HepG2 (cell line): ENCODE measurements around the gene RPTOR. TPM values are rescaled to one million over a fixed set of nuclear protein-coding genes. Genes with fewer than 3 reads are reported as not detected.

Experiments
- DNMT3B ChIP-seq: conservative IDR thresholded peaks from 2 replicates; pipeline ENCODE4 v1.6.1; 2016; ENCODE audit warnings: missing biosample characterization, control low read depth
- EEA1 ChIP-seq: sonication (generic); formaldehyde crosslinking; IDR thresholded peaks from 2 replicates; pipeline ENCODE4 v1.5.1; 2020; ENCODE audit warnings: mild to moderate bottlenecking, missing genetic modification reagents, borderline replicate concordance
- EED ChIP-seq: sonication (generic); formaldehyde crosslinking; IDR thresholded peaks from 2 replicates; pipeline ENCODE4 v1.5.0; 2020; ENCODE audit warnings: mild to moderate bottlenecking, missing genetic modification reagents
- HMG20B ChIP-seq: conservative IDR thresholded peaks from 2 replicates; pipeline ENCODE4 v1.6.1; 2016; ENCODE audit warnings: missing genetic modification reagents, missing compliant biosample characterization
- IRX3 ChIP-seq: sonication (generic); formaldehyde crosslinking; IDR thresholded peaks from 2 replicates; pipeline ENCODE4 v1.8.1; 2023; ENCODE audit warnings: mild to moderate bottlenecking, low read depth, missing genetic modification reagents, borderline replicate concordance
- MEIS2 ChIP-seq: sonication (generic); formaldehyde crosslinking; IDR thresholded peaks from 2 replicates; pipeline ENCODE4 v1.9.0; 2021; ENCODE audit warnings: mild to moderate bottlenecking, missing genetic modification reagents
- NFE2L2 ChIP-seq: fragments of 150-350 bp; IDR thresholded peaks from 2 replicates; pipeline ENCODE4 v1.6.1; 2014; ENCODE audit warnings: low read length
- NFKBIZ ChIP-seq: IDR thresholded peaks from 2 replicates; pipeline ENCODE4 v1.6.1; 2018; ENCODE audit warnings: missing genetic modification reagents, missing compliant biosample characterization
- PHF8 ChIP-seq: sonication (generic); formaldehyde crosslinking; IDR thresholded peaks from 2 replicates; pipeline ENCODE4 v1.5.0; 2020; ENCODE audit warnings: missing genetic modification reagents
- POGZ ChIP-seq: sonication (generic); formaldehyde crosslinking; IDR thresholded peaks from 2 replicates; pipeline ENCODE4 v1.4.0; 2020; ENCODE audit warnings: mild to moderate bottlenecking, missing genetic modification reagents
- RAD21 ChIP-seq: fragments of 450-650 bp; formaldehyde crosslinking; IDR thresholded peaks from 2 replicates; pipeline ENCODE4 v1.5.0; 2020; ENCODE audit warnings: mild to moderate bottlenecking
- REXO4 ChIP-seq: sonication (generic); formaldehyde crosslinking; IDR thresholded peaks from 2 replicates; pipeline ENCODE4 v1.8.0; 2022; ENCODE audit warnings: missing genetic modification reagents, mild to moderate bottlenecking, borderline replicate concordance
- RFXAP ChIP-seq: sonication (generic); formaldehyde crosslinking; IDR thresholded peaks from 2 replicates; pipeline ENCODE4 v1.4.0; 2020; ENCODE audit warnings: missing genetic modification reagents, borderline replicate concordance
- RNF2 ChIP-seq: fragments of 450-650 bp; conservative IDR thresholded peaks from 2 replicates; pipeline ENCODE4 v1.6.1; 2016; ENCODE audit warnings: low read depth
- SATB2 ChIP-seq: sonication (generic); formaldehyde crosslinking; IDR thresholded peaks from 2 replicates; pipeline ENCODE4 v1.5.0; 2020; ENCODE audit warnings: missing genetic modification reagents
- SMAD1 ChIP-seq: sonication (generic); formaldehyde crosslinking; IDR thresholded peaks from 2 replicates; pipeline ENCODE4 v1.4.0; 2020; ENCODE audit warnings: missing genetic modification reagents, low read depth, mild to moderate bottlenecking, borderline replicate concordance
- SP2 ChIP-seq: sonication (generic); formaldehyde crosslinking; IDR thresholded peaks from 2 replicates; pipeline ENCODE4 v1.5.1; 2020; ENCODE audit warnings: mild to moderate bottlenecking, missing genetic modification reagents
- SPEN ChIP-seq: sonication (generic); formaldehyde crosslinking; IDR thresholded peaks from 2 replicates; pipeline ENCODE4 v1.5.1; 2020; ENCODE audit warnings: low read depth, mild to moderate bottlenecking, missing genetic modification reagents
- TAF1 ChIP-seq: sonication (generic); formaldehyde crosslinking; IDR thresholded peaks from 2 replicates; pipeline ENCODE4 v1.4.0; 2020; ENCODE audit warnings: missing genetic modification reagents
- TBL1XR1 ChIP-seq: fragments of 150-350 bp; IDR thresholded peaks from 2 replicates; pipeline ENCODE4 v1.6.1; 2014; ENCODE audit warnings: borderline replicate concordance, low read length; ENCODE audit not compliant: partially characterized antibody
- ZFYVE20 ChIP-seq: sonication (generic); formaldehyde crosslinking; IDR thresholded peaks from 2 replicates; pipeline ENCODE4 v1.8.0; 2023; ENCODE audit warnings: low read depth, mild to moderate bottlenecking, moderate library complexity, missing genetic modification reagents, borderline replicate concordance
- ZNF180 ChIP-seq: sonication (generic); formaldehyde crosslinking; IDR thresholded peaks from 2 replicates; pipeline ENCODE4 v1.4.0; 2020; ENCODE audit warnings: low read depth, missing genetic modification reagents, borderline replicate concordance
- ZNF275 ChIP-seq: sonication (generic); formaldehyde crosslinking; IDR thresholded peaks from 2 replicates; pipeline ENCODE4 v1.8.0; 2022; ENCODE audit warnings: missing genetic modification reagents, mild to moderate bottlenecking, inconsistent platforms, borderline replicate concordance
- ZNF547 ChIP-seq: sonication (generic); formaldehyde crosslinking; IDR thresholded peaks from 2 replicates; pipeline ENCODE4 v1.5.1; 2020; ENCODE audit warnings: mild to moderate bottlenecking, missing genetic modification reagents
- ZNF558 ChIP-seq: sonication (generic); formaldehyde crosslinking; IDR thresholded peaks from 2 replicates; pipeline ENCODE4 v1.9.0; 2022; ENCODE audit warnings: mild to moderate bottlenecking, missing genetic modification reagents, borderline replicate concordance
- ZNF615 ChIP-seq: sonication (generic); formaldehyde crosslinking; IDR thresholded peaks from 2 replicates; pipeline ENCODE4 v1.5.0; 2020; ENCODE audit warnings: mild to moderate bottlenecking, missing genetic modification reagents, borderline replicate concordance
- ZNF749 ChIP-seq: sonication (generic); formaldehyde crosslinking; IDR thresholded peaks from 2 replicates; pipeline ENCODE4 v1.8.0; 2022; ENCODE audit warnings: mild to moderate bottlenecking, missing genetic modification reagents, moderate library complexity, borderline replicate concordance
- ZNF879 ChIP-seq: sonication (generic); formaldehyde crosslinking; IDR thresholded peaks from 2 replicates; pipeline ENCODE4 v1.8.1; 2023; ENCODE audit warnings: missing genetic modification reagents
- polyA plus RNA-seq, 8 experiments: library from polyadenylated mRNA; depleted of rRNA in 3 of 8; stranded (reverse) in 7 of 8; unstranded in 1 of 8; fragments of >200 nt; fragmentation: Illumina TruSeq in 4 of 8; extraction: Trizol in 4 of 8; gene quantifications; 2 replicates each; pipeline versions ENCODE4 v1.2.1 to v1.2.3, GENCODE V29; 2011 to 2016; ENCODE audit warnings: low read depth in 4 of 8, missing spikeins in 1 of 8, mixed read lengths in 1 of 8; ENCODE audit not compliant: insufficient read depth in 1 of 8
- total RNA-seq, 5 experiments: library from RNA; depleted of rRNA; stranded (reverse); fragments of >200 nt; fragmentation: Illumina TruSeq; extraction: Trizol; gene quantifications; 2 replicates each; pipeline ENCODE4 v1.2.3, GENCODE V29; 2016; ENCODE audit warnings: low read depth in 1 of 5
- TF ChIP-seq, protein P1 (sequence below): sonication (generic); formaldehyde crosslinking; IDR thresholded peaks from 2 replicates; pipeline ENCODE4 v1.4.0; 2020; ENCODE audit warnings: mild to moderate bottlenecking, missing genetic modification reagents, borderline replicate concordance

The RPTOR gene
- total and polyA plus RNA-seq, 2 of the 13 experiments (the other 11 are each of a cell fraction or from before 2014, with no cell fraction given) = 6.6 to 25.3 TPM

- no peak for TF ChIP-seq ZNF615 (CRISPR knock-in tag)
- peak; percentile 77 for TF ChIP-seq MEIS2 (CRISPR knock-in tag)
- TF ChIP-seq HMG20B = no peak
- no peak; the same call in 1 of the 2 replicates for TF ChIP-seq RFXAP (CRISPR knock-in tag)
- TF ChIP-seq ZNF180 (CRISPR knock-in tag) = no peak
- TF ChIP-seq RAD21 (CRISPR knock-in tag) = peak; percentile 54
- no peak for TF ChIP-seq NFE2L2
- TF ChIP-seq SATB2 (CRISPR knock-in tag) = 0 out of 2 replicates have a peak, but pooled peaks have one; percentile 6
- peak; percentile 39; the same call in 1 of the 2 replicates for TF ChIP-seq TAF1
- TF ChIP-seq PHF8 = peak; percentile 78
- TF ChIP-seq ZNF749 = no peak; the same call in 1 of the 2 replicates
- no peak for TF ChIP-seq SMAD1 (CRISPR knock-in tag)
- no peak for TF ChIP-seq NFKBIZ
- TF ChIP-seq REXO4 (CRISPR knock-in tag) = no peak
- peak; percentile 49; the same call in 1 of the 2 replicates for TF ChIP-seq POGZ
- TF ChIP-seq EED (CRISPR knock-in tag) = no peak
- peak; percentile 10; the same call in 1 of the 2 replicates for TF ChIP-seq ZNF275
- TF ChIP-seq SP2 (CRISPR knock-in tag) = no peak
- TF ChIP-seq RNF2 = no peak
- TF ChIP-seq ZFYVE20 = no peak
- 0 out of 2 replicates have a peak, but pooled peaks have one; percentile 43 for TF ChIP-seq ZNF547 (CRISPR knock-in tag)
- 0 out of 2 replicates have a peak, but pooled peaks have one; percentile 73 for TF ChIP-seq ZNF558 (CRISPR knock-in tag)
- TF ChIP-seq TBL1XR1 = no peak
- TF ChIP-seq, protein P1, sequence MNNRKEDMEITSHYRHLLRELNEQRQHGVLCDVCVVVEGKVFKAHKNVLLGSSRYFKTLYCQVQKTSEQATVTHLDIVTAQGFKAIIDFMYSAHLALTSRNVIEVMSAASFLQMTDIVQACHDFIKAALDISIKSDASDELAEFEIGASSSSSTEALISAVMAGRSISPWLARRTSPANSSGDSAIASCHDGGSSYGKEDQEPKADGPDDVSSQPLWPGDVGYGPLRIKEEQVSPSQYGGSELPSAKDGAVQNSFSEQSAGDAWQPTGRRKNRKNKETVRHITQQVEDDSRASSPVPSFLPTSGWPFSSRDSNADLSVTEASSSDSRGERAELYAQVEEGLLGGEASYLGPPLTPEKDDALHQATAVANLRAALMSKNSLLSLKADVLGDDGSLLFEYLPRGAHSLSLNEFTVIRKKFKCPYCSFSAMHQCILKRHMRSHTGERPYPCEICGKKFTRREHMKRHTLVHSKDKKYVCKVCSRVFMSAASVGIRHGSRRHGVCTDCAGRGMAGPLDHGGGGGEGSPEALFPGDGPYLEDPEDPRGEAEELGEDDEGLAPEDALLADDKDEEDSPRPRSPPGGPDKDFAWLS (CRISPR knock-in tag) = no peak
- TF ChIP-seq SPEN = peak; percentile 83; the same call in 1 of the 2 replicates
- TF ChIP-seq DNMT3B (CRISPR knock-in tag) = no peak
- TF ChIP-seq EEA1 (CRISPR knock-in tag) = peak; percentile 45; the same call in 1 of the 2 replicates
- no peak for TF ChIP-seq IRX3 (CRISPR knock-in tag)
- TF ChIP-seq ZNF879 (CRISPR knock-in tag) = no peak
Observed at GRCh38 chr17:80991645-80992076, 447.0 kb downstream of the RPTOR start, which contains the start of gene CHMP6 (continued).
